CD4-positive, alpha-beta T cell treated with Interleukin-15 for 4 hours (primary cell): ENCODE measurements around the gene COL18A1.

ENCODE experiments used
- DNase-seq: peaks from one replicate; pipeline ENCODE4 v3.0.0-alpha.2; 2020; ENCODE audit warnings: low spot score

Gene COL18A1

DNA sequence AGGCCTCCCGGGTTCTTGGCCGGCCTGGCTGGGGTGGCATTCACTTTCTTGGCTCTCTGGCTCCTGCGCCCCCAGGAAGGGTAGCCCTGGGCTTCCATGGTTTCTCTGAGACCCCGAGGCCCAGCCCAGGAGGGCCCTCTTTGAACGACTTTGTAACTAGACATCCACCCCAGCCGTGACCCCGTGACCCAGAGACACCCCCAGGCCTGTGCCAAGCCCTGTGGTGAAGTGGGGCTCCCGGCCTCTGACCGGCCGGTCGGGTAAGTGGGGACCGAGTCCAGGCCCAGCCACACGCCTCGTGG lies 64.0 kb downstream of the COL18A1 start:
- DNase-seq = no peak

DNA sequence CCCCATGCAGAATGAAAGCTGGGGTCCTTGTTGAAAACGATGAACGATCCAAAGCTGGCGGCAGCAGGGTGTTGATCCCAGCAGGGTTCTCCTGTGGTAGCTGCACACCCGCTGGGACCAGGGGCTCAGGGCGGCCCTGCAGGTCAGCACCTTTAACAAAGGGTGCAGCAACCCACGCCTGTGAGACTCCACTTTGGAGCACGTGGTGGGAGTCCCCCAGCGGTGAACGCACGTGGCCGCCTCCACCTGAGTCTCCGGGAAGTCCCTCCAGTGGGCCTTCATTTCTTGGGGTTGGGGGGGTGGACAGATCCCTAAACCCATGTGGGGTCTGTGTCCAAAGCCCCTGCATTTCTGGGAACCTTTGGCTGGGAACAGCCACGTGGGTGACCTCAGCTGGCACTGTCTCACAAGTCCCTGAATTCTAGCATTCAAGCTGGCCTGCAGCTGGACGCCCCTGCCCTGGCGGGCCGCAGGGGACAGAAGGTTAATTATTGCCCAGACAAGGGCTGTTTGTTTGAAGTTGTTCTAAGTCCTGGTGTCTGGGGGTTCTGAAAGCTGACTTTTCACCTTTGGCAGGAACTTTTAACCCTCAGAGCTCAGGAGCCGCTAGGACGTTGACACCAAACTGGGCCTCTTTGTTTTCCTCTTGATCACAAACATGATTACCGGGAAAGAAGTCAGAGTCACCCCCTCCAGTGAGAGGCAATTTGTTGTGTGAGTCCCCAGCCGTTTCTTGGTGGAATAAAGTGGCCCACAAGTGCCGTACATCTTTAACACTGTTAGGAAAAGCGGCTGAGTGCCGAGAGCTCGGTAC lies 64.5 kb downstream of the COL18A1 start:
- DNase-seq = no peak

DNA sequence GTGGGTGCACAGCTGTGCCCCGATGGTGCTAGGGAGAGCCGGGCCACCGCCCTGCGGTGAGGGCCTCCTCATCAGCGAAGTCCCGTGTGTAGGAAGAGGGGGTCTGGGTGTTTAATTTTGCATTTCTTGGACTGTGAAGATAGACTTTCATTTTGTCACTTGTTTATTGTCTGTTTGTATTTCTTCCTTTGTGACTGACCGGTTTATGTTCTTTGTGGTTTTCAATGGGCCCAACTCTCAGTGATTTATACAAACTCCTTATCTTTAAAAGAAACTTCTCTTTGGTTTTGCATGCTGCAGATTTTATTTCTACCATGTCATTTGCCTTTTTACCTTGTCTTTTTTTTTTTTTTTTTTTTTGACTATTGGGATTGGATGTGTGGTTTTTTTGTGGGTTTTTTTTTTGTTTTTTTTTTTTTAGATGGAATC lies 65.1 kb downstream of the COL18A1 start:
- no peak for DNase-seq

DNA sequence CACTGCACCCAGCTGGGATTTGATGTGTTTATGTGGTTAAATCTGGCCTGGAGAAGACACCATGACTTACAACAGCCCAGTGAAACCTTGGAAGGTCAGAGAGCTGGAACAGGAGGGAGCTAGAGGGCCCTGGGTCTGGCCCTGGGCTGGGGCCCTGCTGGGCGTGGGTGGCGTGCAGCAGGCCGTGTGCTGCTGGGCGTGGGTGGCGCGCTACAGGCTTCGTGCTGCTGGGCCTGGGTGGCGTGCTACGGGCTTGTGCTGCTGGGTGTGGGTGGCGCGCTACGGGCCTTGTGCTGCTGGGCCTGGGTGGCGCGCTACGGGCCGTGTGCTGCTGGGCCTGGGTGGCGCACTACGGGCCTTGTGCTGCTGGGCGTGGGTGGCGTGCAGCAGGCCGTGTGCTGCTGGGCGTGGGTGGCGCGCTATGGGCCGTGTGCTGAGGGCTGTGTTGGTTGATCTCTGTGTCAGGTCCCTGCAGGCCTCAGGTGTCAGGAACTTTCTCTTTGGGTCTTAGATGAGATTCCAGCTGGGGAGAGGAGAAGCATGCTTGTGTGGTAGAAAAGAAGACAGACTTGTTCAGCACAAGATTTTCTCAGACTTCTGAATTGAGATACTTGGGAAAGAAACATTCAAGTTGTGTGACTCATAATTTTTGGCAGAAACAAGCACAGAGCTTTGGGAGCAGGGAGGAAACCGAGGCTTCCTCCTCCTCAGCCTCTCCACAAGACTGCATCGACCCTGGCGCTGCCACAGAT lies 66.0 kb downstream of the COL18A1 start:
- peak; percentile 33 for DNase-seq

DNA sequence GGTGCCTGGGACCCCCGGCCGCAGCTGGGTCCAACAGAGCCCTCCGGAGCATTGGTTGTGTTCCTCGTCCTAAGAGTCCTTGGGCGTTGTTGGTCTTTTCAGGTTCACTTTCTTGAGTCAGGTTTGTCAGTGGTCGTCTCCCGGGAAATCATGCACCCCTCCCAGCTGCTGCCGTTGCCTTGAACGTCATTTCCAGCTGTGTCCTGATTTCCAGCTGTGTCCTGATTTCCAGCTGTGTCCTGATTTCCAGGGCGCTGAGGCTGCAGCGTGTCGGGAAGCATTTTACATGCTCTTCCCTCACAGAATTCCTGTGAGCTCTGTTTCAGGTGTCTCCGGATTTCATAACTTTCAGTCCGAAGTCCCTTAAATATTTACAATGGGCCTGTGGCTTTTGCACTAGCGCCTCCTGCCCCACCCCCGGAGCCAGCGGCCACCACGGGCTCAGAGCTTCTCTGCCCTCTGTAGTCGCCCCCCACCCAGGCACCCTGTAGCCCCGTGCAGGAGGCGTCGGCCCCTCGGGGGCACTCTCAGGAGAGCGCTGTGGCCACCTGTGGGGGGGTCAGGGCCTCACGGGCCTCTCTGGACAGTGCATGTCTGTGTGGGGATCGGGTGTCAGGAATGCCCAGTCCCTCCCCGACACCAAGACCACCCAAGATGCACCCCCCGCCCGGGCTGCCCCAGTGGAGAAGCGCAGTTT lies 66.7 kb downstream of the COL18A1 start:
- DNase-seq = no peak

DNA sequence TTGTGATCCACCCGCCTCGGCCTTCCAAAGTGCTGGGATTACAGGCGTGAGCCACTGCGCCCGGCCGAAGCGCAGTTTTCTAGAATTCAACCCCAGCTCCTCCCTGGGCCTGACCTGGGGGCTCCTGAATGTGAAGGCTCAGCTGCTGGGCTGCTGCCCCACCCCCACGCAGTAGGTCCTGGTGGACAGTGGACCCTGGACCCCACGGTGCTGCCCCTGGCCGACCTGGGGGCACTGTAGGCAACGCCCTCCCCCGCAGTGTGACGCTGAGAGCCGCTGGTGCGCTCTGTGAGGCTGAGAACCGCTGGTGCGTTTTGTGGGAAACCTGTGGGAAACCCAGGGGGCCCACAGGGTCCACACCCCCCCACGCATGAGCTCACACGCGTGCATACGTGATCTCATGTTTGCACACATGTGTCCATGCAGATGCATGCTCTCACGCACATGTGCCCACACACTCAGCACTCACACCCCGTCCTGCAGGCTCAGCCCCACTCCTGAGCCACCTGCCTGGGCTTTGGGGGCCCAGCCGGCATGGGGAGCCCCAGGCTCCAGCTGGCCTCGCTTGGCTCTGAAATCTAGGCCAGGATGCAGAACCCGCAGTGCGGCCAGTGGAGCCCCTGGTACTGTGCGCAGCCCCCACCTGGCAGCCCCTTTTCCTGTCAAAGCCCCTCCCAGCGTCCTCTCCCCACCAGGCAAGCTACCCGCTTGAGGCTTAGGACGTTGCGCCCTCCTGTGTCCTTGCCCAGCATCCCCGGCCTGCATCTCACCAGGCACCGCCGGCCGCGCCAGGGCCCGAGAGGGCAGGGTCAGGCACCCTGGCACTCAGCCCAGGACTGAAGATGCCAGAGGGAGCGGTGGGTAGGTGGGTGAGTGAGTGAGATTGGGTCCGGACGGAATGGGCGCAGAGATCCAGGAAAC lies 67.7 kb downstream of the COL18A1 start:
- DNase-seq = no peak

DNA sequence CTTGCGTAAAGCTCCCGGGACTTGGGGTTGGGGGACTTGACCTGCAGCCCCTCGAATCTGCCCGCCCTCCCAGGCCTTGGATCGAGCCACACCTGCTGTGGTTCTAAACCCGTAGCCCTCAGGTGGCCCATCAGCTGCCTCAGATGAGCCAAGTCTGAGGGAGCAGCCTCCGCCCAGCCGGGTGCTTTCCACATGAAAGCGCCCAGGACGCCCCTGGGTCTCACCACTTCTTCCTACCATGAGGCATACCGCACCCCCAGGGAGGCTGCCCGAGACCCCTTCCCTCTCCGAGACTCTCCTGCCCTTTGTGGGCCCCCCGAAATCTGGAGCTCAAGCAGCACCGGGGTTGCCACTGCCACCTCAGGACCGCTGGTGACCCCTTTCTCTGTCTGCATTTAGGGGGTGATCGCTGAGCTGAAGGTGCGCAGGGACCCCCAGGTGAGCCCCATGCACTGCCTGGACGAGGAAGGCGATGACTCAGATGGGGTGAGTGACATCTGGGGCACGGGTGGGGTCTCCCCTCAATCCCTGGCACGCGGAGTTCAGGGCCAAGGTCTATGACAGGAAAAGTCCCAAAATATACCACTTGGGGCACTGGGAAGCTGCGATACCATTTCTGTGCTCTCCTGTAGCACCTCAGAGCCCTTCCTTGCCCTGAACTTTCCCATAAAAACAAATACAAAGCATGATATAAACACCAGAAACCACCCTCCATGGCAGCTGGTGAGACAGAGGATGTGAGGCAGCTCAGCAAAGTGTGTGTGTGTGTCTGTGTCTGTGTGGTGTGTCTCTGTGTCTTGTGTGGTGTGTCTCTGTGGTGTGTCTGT lies 68.7 kb downstream of the COL18A1 start:
- no peak for DNase-seq

DNA sequence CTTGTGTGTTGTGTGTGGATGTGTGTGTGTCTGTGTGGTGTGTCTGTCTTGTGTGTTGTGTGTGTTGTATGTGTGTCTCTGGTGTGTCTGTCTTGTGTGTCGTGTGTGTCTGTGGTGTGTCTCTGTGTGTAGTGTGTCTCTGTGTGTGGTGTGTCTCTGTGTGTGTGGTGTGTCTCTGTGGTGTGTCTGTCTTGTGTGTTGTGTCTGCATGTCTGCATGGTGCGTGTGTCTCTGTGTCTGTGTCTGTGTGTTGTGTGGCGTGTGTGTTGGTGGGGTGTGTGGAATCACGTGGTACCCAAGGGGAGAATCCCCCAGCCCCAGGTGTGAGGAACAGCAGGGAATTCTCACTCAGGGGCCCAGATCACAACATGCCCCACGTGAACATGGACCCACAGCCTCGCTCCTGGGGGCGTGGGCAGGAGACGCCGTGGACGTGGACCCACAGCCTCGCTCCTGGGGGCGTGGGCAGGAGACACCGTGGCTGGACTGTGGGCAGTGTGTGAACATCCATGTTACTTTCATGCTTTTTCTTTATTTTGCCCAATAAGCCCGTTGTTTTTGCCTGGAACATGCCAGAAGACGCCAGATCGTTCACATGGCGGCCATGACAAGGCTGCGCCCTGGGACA lies 69.5 kb downstream of the COL18A1 start:
- no peak for DNase-seq

DNA sequence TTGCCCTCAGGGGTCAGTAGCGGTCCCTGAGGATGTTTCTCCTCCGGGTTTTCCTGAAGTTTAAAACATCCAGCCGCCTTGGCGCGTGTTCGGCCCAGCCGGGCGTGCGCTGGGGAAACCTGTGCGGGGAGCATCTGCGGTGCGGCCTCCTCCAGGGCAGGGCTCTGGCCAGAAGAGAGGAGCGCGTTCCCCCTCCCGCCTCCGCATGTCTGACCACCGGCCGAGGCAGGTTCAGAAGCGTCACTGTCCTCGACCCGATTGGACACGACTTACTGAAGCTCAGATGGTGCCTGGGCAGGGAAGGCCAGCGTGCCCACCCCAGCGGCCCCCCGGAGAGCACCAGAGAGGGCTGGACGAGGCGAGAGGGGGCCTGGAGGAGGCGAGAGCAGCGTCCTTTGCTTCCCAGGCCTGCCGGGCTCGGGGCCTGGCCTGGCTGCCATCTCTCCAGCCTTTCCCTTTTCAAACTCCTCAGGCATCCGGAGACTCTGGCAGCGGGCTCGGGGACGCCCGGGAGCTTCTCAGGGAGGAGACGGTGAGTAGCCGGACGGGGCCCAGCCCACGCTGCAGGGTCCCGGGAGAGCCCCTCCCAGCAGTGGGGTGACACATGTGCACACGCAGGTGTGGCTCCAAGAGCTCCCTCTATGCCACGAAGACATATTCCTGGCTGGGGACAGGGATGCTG lies 70.2 kb downstream of the COL18A1 start:
- DNase-seq = no peak

DNA sequence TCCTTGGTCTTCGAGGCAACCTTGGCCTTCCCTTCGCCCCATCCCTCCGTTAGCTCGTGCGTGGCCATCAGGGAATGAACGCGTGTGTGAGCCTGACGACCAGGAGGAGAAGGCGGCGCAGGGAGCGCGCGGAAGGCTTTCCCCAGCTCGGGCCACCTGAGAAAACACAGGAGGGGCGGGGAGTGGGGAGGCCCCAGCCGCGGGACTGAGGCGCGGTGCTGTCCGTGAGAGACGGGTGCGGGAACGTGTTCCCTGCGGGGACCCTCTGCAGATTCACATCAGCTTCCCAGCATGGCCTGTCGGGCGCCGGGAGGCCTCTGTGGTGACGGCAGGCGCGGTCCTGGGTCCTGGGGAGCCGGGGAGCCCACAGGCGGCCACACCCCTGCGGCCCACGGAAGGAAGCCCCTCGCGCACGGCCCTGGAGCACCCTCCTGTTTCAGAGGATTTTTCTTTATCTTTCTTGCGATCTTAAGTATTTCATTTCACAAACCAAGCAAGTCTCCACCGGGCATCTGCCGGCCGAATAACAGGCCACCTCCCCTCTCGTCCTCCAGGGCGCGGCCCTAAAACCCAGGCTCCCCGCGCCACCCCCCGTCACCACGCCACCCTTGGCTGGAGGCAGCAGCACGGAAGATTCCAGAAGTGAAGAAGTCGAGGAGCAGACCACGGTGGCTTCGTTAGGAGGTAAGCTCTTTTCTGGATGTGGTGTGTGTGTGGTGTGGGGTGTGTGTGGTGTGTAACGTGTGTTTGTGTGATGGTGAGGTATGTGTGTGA lies 71.0 kb downstream of the COL18A1 start:
- DNase-seq = no peak

DNA sequence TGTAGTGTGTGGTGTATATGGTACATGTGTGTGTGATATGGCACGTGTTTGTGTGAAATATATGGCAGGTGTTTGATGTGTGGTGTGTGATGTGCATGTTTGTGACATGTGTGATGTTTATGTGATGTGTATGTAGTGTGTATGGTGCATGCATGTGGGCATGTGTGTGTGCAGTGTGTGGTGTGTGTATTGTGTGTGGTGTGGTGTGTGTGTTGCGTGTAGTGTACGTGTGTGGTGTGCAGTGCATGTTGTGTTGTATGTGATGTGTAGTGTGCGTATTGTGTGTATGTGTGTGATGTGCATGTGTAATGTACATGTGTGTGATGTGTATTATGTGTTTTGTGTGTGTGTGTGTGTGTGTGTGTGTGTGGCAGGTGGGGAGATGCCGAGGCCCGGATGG lies 71.6 kb downstream of the COL18A1 start:
- no peak for DNase-seq

DNA sequence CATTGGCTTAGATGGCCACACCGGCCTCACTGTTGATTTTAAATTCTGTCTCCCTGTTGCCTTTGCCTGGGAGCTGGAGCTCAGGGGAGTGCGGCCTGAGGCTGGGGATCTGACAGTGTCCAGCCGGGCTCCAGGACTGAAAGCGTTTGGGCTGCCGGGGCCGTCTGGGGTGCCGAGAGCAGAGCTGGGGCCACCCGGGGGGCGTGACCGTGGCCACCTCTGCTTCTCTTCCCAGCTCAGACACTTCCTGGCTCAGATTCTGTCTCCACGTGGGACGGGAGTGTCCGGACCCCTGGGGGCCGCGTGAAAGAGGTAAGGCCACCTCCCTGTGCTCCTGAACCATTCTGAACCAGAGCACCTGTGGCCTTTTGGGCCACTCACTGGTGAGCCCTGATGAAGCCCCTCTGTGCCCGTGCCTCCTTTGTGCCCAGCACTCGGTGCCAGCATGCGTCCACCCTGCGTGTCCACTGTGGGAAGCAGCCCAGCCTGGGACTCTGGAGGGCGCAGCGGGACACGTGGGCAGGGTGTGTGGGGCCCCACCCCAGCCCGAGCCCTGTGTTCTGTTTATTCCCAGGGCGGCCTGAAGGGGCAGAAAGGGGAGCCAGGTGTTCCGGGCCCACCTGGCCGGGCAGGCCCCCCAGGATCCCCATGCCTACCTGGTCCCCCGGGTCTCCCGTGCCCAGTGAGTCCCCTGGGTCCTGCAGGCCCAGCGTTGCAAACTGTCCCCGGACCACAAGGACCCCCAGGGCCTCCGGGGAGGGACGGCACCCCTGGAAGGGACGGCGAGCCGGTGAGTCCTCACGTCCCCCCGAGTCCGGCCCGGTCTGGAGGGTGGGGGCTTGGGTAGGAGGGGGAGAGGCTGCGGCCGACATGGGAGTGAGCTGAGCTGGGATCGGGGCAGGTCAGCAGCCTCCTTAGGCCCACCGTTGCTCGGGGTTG lies 72.5 kb downstream of the COL18A1 start:
- DNase-seq = no peak

DNA sequence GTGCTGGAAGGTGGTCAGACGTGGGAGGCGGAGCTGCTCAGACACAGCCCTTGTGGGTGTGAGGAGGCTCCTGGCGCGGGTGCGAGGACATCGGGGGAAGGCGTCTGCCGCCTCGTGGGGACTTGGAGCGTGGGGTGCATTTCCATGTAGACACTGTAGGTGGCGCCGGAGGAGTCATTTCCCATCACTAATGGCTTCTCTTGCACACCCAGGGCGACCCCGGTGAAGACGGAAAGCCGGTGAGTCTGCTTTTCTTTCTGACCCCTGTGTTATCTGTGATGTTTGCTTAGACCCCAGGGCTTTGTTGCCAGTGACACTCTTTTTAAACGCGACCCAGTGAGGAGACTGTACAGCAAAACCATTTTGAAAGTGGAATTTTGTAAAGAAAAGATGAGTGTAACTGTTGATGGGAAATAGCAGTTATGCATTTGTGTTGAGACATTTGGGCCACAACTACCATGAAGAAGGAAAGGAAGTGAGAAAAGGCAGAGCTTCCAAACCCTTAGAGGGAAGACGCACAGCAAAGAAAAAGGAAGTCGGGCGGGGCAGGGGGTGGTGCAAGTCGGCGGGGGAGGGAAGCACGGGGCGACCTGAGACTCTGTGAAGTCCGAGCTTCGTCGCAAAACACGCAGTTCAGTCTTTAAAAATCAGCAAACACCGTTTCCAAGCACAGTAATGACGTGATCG lies 73.3 kb downstream of the COL18A1 start:
- DNase-seq = peak; percentile 85

DNA sequence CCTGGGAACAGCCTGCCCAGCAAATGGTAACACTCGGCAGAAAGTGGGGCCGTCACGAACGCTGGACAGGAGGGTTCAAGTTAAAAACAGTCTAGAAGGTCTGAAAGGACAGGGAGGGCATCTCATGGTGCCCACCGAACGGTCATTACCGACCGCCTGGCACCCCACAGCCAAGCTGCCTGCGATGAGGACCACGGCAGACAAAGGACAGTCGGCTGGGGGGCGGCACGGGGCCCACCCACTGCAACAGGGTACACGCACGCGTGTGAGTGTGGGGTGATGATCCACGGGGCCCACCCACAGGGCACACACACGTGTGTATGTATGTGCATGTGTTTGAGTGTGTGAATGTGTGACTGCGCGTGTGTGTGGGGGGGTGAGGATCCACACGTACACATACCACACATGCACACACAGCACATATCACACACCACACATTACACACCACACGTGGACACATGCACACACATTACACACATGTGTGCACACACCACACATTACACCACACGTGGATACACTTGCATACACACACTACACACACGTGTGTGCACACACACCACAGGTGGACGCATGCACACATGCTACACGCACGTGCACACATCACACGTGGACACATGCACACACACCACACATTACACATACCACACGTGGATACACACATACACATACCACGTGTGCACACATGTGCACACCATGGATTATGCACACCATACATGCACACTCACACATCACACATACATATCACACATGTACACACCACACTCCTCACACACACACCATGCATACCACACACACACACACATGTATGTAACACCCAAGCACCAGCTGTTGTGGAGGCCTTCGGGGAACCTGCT lies 74.1 kb downstream of the COL18A1 start:
- no peak for DNase-seq

DNA sequence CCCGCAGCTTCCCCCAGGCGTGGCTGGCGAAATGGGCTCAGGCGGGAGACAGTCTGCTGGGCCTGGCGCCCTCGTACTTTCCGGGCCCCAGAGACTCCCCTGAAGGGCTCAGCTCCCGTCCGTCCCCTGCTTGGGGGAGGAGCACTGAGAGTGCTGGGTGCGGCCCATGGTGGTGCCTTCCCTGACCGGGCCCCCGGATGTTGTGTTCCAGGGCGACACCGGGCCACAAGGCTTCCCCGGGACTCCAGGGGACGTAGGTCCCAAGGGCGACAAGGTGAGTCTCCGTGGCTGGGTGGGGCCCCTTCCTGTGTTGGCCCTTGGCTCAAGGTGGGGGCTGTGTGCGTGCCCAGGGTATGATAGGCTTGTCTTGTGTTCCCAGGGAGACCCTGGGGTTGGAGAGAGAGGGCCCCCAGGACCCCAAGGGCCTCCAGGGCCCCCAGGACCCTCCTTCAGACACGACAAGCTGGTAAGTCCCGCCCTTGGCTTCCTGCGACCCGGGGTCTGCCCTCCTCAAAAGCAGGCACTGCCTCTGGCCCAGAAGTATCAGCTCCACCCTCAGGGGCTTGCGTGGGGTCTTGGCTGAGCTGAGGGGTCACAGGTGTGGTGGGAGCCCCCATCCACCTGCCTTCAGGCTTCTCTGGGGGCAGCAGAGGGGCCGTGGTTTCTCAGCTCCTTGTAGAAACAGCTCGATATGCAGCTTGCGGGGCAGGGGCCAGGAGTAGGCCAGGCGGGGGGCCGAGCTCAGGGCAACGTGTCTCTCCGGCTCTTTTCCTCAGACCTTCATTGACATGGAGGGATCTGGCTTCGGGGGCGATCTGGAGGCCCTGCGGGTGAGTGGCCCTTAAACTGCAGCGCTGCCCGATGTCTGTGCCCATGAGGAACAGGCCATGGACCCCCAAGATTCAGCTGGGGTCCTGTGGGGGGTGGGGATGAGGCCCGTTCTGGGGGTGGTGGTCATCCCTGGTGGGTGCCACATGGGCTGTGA lies 75.0 kb downstream of the COL18A1 start:
- no peak for DNase-seq
